GM23248 (cell line): Measurements from ENCODE around the gene ADARB1.

ENCODE experiments used
- EZH2 ChIP-seq: fragments of 200-600 bp; sonication (generic); IDR thresholded peaks from 2 replicates; pipeline ENCODE4 v1.6.1; 2018; ENCODE audit warnings: antibody characterized with exemption, mild to moderate bottlenecking; ENCODE audit not compliant: insufficient read depth, poor library complexity, severe bottlenecking
- EZH2phosphoT487 ChIP-seq: fragments of 200-600 bp; sonication (generic); IDR thresholded peaks from 2 replicates; pipeline ENCODE4 v1.6.1; 2018; ENCODE audit warnings: antibody characterized with exemption, moderate library complexity, mild to moderate bottlenecking, low read depth; ENCODE audit not compliant: insufficient read depth

GRCh38 chr21:45081636-45082035 is 7.3 kb downstream of the ADARB1 start:
- TF ChIP-seq EZH2phosphoT487: no peak
- TF ChIP-seq EZH2: no peak
